Skin of body (tissue), 2 donors: ENCODE results near the gene DCAKD. TPM values are rescaled to one million over a fixed set of nuclear protein-coding genes. Genes with fewer than 3 reads are reported as not detected.
"Not testable (repeated sequence)": the region's sequence is repeated elsewhere in the genome, so short reads cannot be mapped to it uniquely, and the experiment has no call there.

Source experiments
- DNase-seq: peaks from one replicate; lab custom pipeline; 2025; lab: John Stamatoyannopoulos, UW
- total RNA-seq: library from RNA; depleted of rRNA; stranded (reverse); fragments of >200 nt; gene quantifications from one replicate; pipeline ENCODE4 v1.2.3, GENCODE V29; 2014

DCAKD gene
- total RNA-seq, 1 donor from 2014 or later = 25.6 TPM

- DNase-seq = no peak
These were observed 16.2 kb upstream of the DCAKD start for GRCh38 chr17:45067637-45068036.

GRCh38 chr17:45063198-45063597 is 11.8 kb upstream of the DCAKD start:
- DNase-seq = no peak

GRCh38 chr17:45061606-45062205 is 10.3 kb upstream of the DCAKD start:
- no peak for DNase-seq

- peak; percentile 100 for DNase-seq
These were observed 9.6 kb upstream of the DCAKD start, which contains the start of gene NMT1 for GRCh38 chr17:45060797-45061605. NMT1 (plus strand) TSS chr17:45061317; CDS start chr17:45061330, 13 bp downstream.

- DNase-seq = no peak
These were observed 9.0 kb upstream of the DCAKD start for GRCh38 chr17:45060382-45060796.

GRCh38 chr17:45052052-45052772 is 780 bp upstream of the DCAKD start:
- DNase-seq = no peak

- DNase-seq = not testable (repeated sequence)
These were observed 254 bp upstream of the DCAKD start for GRCh38 chr17:45051720-45052051.

GRCh38 chr17:45050481-45051059 is 862 bp downstream of the DCAKD start:
- DNase-seq = no peak

- no peak for DNase-seq
These were observed 2.5 kb downstream of the DCAKD start for GRCh38 chr17:45048795-45049563.

- DNase-seq = no peak
These were observed 4.8 kb downstream of the DCAKD start for GRCh38 chr17:45046537-45047125.

- no peak for DNase-seq
These were observed 7.5 kb downstream of the DCAKD start for GRCh38 chr17:45043813-45044540.

GRCh38 chr17:45042346-45043120 is 8.9 kb downstream of the DCAKD start:
- no peak for DNase-seq

GRCh38 chr17:45040459-45040858 is 11.0 kb downstream of the DCAKD start:
- DNase-seq = no peak

- no peak for DNase-seq
These were observed 12.5 kb downstream of the DCAKD start for GRCh38 chr17:45038728-45039634.

- DNase-seq = no peak
These were observed 14.7 kb downstream of the DCAKD start for GRCh38 chr17:45036691-45037090.

GRCh38 chr17:45035848-45036247 is 15.6 kb downstream of the DCAKD start:
- DNase-seq = no peak

GRCh38 chr17:45034599-45034998 is 16.8 kb downstream of the DCAKD start:
- DNase-seq = no peak

- DNase-seq = no peak
These were observed 19.3 kb downstream of the DCAKD start for GRCh38 chr17:45032174-45032541.
